Right forelimb (tissue), 1 donor: ENCODE results near the gene SSR1.
"Not testable (repeated sequence)": the region's sequence is repeated elsewhere in the genome, so short reads cannot be mapped to it uniquely, and the experiment has no call there.

Experiments
- DNase-seq: peaks from one replicate; pipeline ENCODE4 v3.0.0-alpha.2; 2018

The SSR1 gene

GRCh38 chr6:7316658-7317533 lies 3.9 kb upstream of the SSR1 start:
- DNase-seq = no peak

- no peak for DNase-seq
Observed at GRCh38 chr6:7315948-7316365, 3.0 kb upstream of the SSR1 start.

- DNase-seq = not testable (repeated sequence)
Observed at GRCh38 chr6:7315087-7315947, 2.3 kb upstream of the SSR1 start.

GRCh38 chr6:7314414-7314813 lies 1.4 kb upstream of the SSR1 start:
- DNase-seq = no peak

- no peak for DNase-seq
Observed at GRCh38 chr6:7313505-7314165, 636 bp upstream of the SSR1 start.

GRCh38 chr6:7311917-7312615 lies 933 bp downstream of the SSR1 start:
- peak; percentile 76 for DNase-seq

- DNase-seq = no peak
Observed at GRCh38 chr6:7311176-7311575, 1.8 kb downstream of the SSR1 start.

GRCh38 chr6:7309050-7309449 lies 3.9 kb downstream of the SSR1 start:
- DNase-seq = no peak

- DNase-seq = no peak
Observed at GRCh38 chr6:7307533-7307932, 5.5 kb downstream of the SSR1 start.

- no peak for DNase-seq
Observed at GRCh38 chr6:7304821-7305220, 8.2 kb downstream of the SSR1 start.

- no peak for DNase-seq
Observed at GRCh38 chr6:7301702-7302101, 11.3 kb downstream of the SSR1 start.

- DNase-seq = no peak
Observed at GRCh38 chr6:7300926-7301325, 12.1 kb downstream of the SSR1 start.

GRCh38 chr6:7298113-7298512 lies 14.9 kb downstream of the SSR1 start:
- no peak for DNase-seq

- no peak for DNase-seq
Observed at GRCh38 chr6:7296602-7297001, 16.4 kb downstream of the SSR1 start.

- DNase-seq = no peak
Observed at GRCh38 chr6:7295916-7296315, 17.1 kb downstream of the SSR1 start.

GRCh38 chr6:7292596-7293255 lies 20.3 kb downstream of the SSR1 start:
- no peak for DNase-seq

- no peak for DNase-seq
Observed at GRCh38 chr6:7290079-7290478, 22.9 kb downstream of the SSR1 start.

GRCh38 chr6:7285416-7285815 lies 27.6 kb downstream of the SSR1 start:
- no peak for DNase-seq

- DNase-seq = no peak
Observed at GRCh38 chr6:7283676-7284075, 29.3 kb downstream of the SSR1 start.

- DNase-seq = no peak
Observed at GRCh38 chr6:7282097-7282906, 30.7 kb downstream of the SSR1 start.

GRCh38 chr6:7276199-7276524 lies 36.8 kb downstream of the SSR1 start:
- no peak for DNase-seq
